Panc1 (cell line): ENCODE measurements around the gene GMDS. TPM values are rescaled to one million over a fixed set of nuclear protein-coding genes. Genes with fewer than 3 reads are reported as not detected.

Source experiments
- ATAC-seq: fragments of 200-7000 bp; cut with Tn5 transposase; 2 replicates; pipeline ENCODE4 v1.9.1; 2020; ENCODE audit warnings: mild to moderate bottlenecking, moderate library complexity
- BruUV-seq: library from RNA; stranded (reverse); fragments of 400-500 nt; replicated peaks from 2 replicates; lab custom pipeline; 2021; lab: Mats Ljungman, UMichigan
- CTCF ChIA-PET: fragments of 300-600 bp; sonication (Branson Sonifier 250); formaldehyde crosslinking; loops from one replicate; lab custom pipeline; 2022; ENCODE audit warnings: antibody characterized with exemption; lab: Charles Lee
- POLR2A ChIA-PET: fragments of 300-600 bp; sonication (Branson Sonifier 250); formaldehyde crosslinking; loops from one replicate; lab custom pipeline; 2022; ENCODE audit warnings: antibody characterized with exemption; lab: Charles Lee
- DNase-seq: peaks from one replicate; pipeline ENCODE4 v3.0.0-alpha.2; 2010; ENCODE audit warnings: low read depth, low spot score
- H3K27ac ChIP-seq: 2 replicates; pipeline ENCODE4 v1.5.1; 2011; ENCODE audit warnings: mild to moderate bottlenecking, low read length, inconsistent platforms
- H3K27me3 ChIP-seq: fragments of 200-500 bp; sonication (Bioruptor generic); 2 replicates; pipeline ENCODE4 v1.6.0; 2014; ENCODE audit warnings: low read length, inconsistent platforms; ENCODE audit not compliant: control insufficient read depth, insufficient read depth
- H3K36me3 ChIP-seq: fragments of 200-500 bp; sonication (Bioruptor generic); 2 replicates; pipeline ENCODE4 v1.5.1; 2014; ENCODE audit warnings: inconsistent platforms, mild to moderate bottlenecking, low read length, moderate library complexity; ENCODE audit not compliant: control insufficient read depth, insufficient read depth
- H3K4me1 ChIP-seq: 2 replicates; pipeline ENCODE4 v1.5.1; 2011; ENCODE audit warnings: inconsistent platforms, mild to moderate bottlenecking, low read length, moderate library complexity; ENCODE audit not compliant: control insufficient read depth, insufficient read depth
- H3K4me3 ChIP-seq, 2 experiments: 2 replicates each; pipeline ENCODE4 v1.5.1; 2011 to 2012; ENCODE audit warnings: low read depth in 2 of 2, low read length in 2 of 2, mild to moderate bottlenecking in 2 of 2, inconsistent platforms in 1 of 2, moderate library complexity in 1 of 2
- H3K9me3 ChIP-seq: fragments of 200-500 bp; sonication (Bioruptor generic); 2 replicates; pipeline ENCODE4 v1.5.1; 2014; ENCODE audit warnings: low read depth, mild to moderate bottlenecking, inconsistent platforms, low read length, moderate library complexity; ENCODE audit not compliant: control insufficient read depth, insufficient read depth
- POLR2AphosphoS5 ChIP-seq: IDR thresholded peaks from 2 replicates; pipeline ENCODE4 v1.6.1; 2012; ENCODE audit warnings: mild to moderate bottlenecking, low read depth, low read length, moderate library complexity
- SIN3A ChIP-seq: IDR thresholded peaks from 2 replicates; pipeline ENCODE4 v1.6.1; 2012; ENCODE audit warnings: low read depth, mild to moderate bottlenecking, low read length, moderate library complexity, borderline replicate concordance; ENCODE audit not compliant: insufficient read depth
- TCF7L2 ChIP-seq: IDR thresholded peaks from 2 replicates; pipeline ENCODE4 v1.6.1; 2011; ENCODE audit warnings: mild to moderate bottlenecking, low read depth, low read length, inconsistent platforms
- in situ Hi-C: cut with HindIII; loops from 2 replicates; pipeline ENCODE4 v1.10.0; 2016; ENCODE audit warnings: low sequenced_read_pairs, low pct_unique_long_range_greater_than_20kb
- intact Hi-C: fragments of 100-400 bp; cut with micrococcal nuclease; formaldehyde crosslinking; loops from one replicate; pipeline ENCODE4 v1.10.0; 2022; ENCODE audit not compliant: unreplicated experiment
- total RNA-seq: library from RNA; stranded (reverse); gene quantifications from one replicate; pipeline ENCODE4 v1.2.1, GENCODE V29; 2021; ENCODE audit not compliant: unreplicated experiment
- TF ChIP-seq, protein P1 (sequence below): fragments of 450-650 bp; IDR thresholded peaks from 2 replicates; pipeline ENCODE4 v1.5.1; 2017; ENCODE audit warnings: mild to moderate bottlenecking
- TF ChIP-seq, protein P2 (sequence below), 2 experiments: IDR thresholded peaks; 2 replicates each; pipeline ENCODE4 v1.6.1; 2011 to 2012; ENCODE audit warnings: low read depth in 2 of 2, control low read depth in 1 of 2, low read length in 1 of 2, mild to moderate bottlenecking in 1 of 2, moderate library complexity in 1 of 2; ENCODE audit not compliant: insufficient read depth in 1 of 2

GMDS gene
- total RNA-seq, 1 experiment from 2014 or later = 9.8 TPM

DNA sequence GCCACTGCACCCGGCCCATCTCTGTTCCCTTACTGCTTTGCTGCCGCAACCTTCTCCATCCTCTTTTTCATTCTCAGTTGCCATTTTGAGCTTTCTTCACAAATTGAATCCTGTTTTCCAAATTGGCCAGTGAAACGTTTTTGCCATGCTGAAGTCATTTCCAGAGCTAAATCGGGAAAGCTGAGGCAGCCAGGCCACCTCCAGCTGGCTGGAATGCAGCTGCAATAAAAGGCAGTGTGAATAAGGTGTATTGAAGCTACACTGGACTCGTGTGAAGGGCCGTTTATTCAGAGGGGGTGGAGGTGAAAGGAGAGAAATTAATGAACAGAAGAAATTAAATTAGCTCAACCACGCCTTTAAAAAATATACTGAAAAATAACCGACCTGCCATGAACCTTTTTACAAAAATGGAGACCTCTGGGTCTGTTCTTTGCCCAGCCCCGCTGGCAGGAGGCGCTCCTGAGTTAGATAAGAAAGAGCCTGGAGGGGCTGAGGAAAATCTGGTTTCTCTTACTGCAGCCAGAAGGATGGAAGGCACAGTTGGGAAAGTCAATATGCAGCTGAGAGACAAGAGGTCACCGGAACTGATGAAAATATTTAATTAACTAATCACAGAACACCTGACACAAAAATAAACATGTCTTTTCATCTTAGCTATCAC lies 351.8 kb downstream of the GMDS start:
- H3K9me3 ChIP-seq = no peaks in the 10 kb centered on the region
- no peak overlapping the region for H3K4me3 ChIP-seq
- H3K4me1 ChIP-seq = no peaks in the 10 kb centered on the region; the same call in 1 of the 2 replicates
- TF ChIP-seq, protein P1, sequence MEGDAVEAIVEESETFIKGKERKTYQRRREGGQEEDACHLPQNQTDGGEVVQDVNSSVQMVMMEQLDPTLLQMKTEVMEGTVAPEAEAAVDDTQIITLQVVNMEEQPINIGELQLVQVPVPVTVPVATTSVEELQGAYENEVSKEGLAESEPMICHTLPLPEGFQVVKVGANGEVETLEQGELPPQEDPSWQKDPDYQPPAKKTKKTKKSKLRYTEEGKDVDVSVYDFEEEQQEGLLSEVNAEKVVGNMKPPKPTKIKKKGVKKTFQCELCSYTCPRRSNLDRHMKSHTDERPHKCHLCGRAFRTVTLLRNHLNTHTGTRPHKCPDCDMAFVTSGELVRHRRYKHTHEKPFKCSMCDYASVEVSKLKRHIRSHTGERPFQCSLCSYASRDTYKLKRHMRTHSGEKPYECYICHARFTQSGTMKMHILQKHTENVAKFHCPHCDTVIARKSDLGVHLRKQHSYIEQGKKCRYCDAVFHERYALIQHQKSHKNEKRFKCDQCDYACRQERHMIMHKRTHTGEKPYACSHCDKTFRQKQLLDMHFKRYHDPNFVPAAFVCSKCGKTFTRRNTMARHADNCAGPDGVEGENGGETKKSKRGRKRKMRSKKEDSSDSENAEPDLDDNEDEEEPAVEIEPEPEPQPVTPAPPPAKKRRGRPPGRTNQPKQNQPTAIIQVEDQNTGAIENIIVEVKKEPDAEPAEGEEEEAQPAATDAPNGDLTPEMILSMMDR = peak; percentile 38; the same call in 1 of the 2 replicates
- TF ChIP-seq, protein P2, sequence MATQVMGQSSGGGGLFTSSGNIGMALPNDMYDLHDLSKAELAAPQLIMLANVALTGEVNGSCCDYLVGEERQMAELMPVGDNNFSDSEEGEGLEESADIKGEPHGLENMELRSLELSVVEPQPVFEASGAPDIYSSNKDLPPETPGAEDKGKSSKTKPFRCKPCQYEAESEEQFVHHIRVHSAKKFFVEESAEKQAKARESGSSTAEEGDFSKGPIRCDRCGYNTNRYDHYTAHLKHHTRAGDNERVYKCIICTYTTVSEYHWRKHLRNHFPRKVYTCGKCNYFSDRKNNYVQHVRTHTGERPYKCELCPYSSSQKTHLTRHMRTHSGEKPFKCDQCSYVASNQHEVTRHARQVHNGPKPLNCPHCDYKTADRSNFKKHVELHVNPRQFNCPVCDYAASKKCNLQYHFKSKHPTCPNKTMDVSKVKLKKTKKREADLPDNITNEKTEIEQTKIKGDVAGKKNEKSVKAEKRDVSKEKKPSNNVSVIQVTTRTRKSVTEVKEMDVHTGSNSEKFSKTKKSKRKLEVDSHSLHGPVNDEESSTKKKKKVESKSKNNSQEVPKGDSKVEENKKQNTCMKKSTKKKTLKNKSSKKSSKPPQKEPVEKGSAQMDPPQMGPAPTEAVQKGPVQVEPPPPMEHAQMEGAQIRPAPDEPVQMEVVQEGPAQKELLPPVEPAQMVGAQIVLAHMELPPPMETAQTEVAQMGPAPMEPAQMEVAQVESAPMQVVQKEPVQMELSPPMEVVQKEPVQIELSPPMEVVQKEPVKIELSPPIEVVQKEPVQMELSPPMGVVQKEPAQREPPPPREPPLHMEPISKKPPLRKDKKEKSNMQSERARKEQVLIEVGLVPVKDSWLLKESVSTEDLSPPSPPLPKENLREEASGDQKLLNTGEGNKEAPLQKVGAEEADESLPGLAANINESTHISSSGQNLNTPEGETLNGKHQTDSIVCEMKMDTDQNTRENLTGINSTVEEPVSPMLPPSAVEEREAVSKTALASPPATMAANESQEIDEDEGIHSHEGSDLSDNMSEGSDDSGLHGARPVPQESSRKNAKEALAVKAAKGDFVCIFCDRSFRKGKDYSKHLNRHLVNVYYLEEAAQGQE (IDR thresholded peaks at IDR 0.05; ENCODE audit: insufficient read depth in 1 of 2, low read depth in 2 of 2, low read length in 1 of 2) = no peak
- no TSS peak for BruUV-seq
- no peak for DNase-seq
- no peaks in the 10 kb centered on the region for H3K27me3 ChIP-seq
- no peak overlapping the region for H3K27ac ChIP-seq
- POLR2A ChIA-PET = interaction anchor here (0.6 to 0.7 kb wide), 2 partner anchors 298 to 516 kb away, joined by 3 to 5 read pairs; no protein-coding TSS in a partner anchor
- H3K36me3 ChIP-seq = no peaks in the 10 kb centered on the region
- intact Hi-C loops = no loop called here
- CTCF ChIA-PET = no interaction called here
- in situ Hi-C loops = no loop called here
- no peak for ATAC-seq

DNA sequence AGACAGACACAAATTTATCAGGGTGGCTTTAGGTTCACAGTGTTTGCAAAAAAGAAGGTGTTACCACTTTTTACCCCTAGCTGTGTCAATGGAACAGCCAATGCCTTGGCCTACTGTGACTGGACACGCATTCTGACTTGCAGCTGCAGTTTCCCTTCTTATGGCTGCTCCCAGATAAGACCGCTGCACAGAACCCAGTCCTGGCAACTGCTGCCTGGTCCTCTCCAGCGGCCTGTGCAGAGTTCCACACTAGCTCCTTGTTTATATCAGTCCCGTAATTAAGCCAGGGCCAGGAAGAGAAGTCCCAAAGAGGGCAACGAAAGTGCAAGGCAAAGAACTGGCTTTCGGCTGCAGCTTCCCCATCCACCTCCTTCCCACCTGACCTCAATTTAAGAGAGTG lies 352.7 kb downstream of the GMDS start:
- in situ Hi-C loops (no loop called here), intact Hi-C loops (no loop called here)
- no TSS peak for BruUV-seq
- ATAC-seq (no peak), DNase-seq (no peak)
- Histone ChIP-seq H3K4me1 (no peaks in the 10 kb centered on the region; the same call in 1 of the 2 replicates), H3K27me3 (no peaks in the 10 kb centered on the region), H3K9me3 (no peaks in the 10 kb centered on the region), H3K4me3 (no peak overlapping the region), H3K36me3 (no peaks in the 10 kb centered on the region), H3K27ac (no peak overlapping the region)
- POLR2A ChIA-PET = interaction anchor here (0.6 kb wide), 1 partner anchor 830 kb away, joined by 3 read pairs; no protein-coding TSS in a partner anchor
- CTCF ChIA-PET = no interaction called here
- TF ChIP-seq SIN3A (no peak), TCF7L2 (no peak), POLR2AphosphoS5 (no peak)
- TF ChIP-seq, protein P1 = no peak
- TF ChIP-seq, protein P2 (IDR thresholded peaks at IDR 0.05; ENCODE audit: insufficient read depth in 1 of 2, low read depth in 2 of 2, low read length in 1 of 2) = no peak
